HepG2 (cell line): ENCODE results near the gene DOK4. TPM values are rescaled to one million over a fixed set of nuclear protein-coding genes. Genes with fewer than 3 reads are reported as not detected.

Source experiments
- ARNT ChIP-seq: fragments of 450-650 bp; IDR thresholded peaks from 2 replicates; pipeline ENCODE4 v1.6.1; 2017
- FOXA3 ChIP-seq: IDR thresholded peaks from 2 replicates; pipeline ENCODE4 v1.6.1; 2016; ENCODE audit warnings: missing genetic modification reagents, missing compliant biosample characterization
- HCFC1 ChIP-seq: fragments of 150-350 bp; IDR thresholded peaks from 2 replicates; pipeline ENCODE4 v1.6.1; 2014; ENCODE audit warnings: low read depth, low read length
- MAFG ChIP-seq: sonication (generic); formaldehyde crosslinking; IDR thresholded peaks from 2 replicates; pipeline ENCODE4 v1.5.1; 2020; ENCODE audit warnings: mild to moderate bottlenecking, missing genetic modification reagents
- NFRKB ChIP-seq: fragments of 450-650 bp; IDR thresholded peaks from 2 replicates; pipeline ENCODE4 v1.6.1; 2017
- PLRG1 ChIP-seq: fragments of 450-650 bp; conservative IDR thresholded peaks from 2 replicates; pipeline ENCODE4 v1.6.1; 2016
- SMAD9 ChIP-seq: sonication (generic); formaldehyde crosslinking; IDR thresholded peaks from 2 replicates; pipeline ENCODE4 v1.5.1; 2020; ENCODE audit warnings: mild to moderate bottlenecking, missing genetic modification reagents
- SP4 ChIP-seq: sonication (generic); formaldehyde crosslinking; IDR thresholded peaks from 2 replicates; pipeline ENCODE4 v1.8.1; 2023; ENCODE audit warnings: mild to moderate bottlenecking, missing genetic modification reagents
- SRY ChIP-seq: sonication (generic); formaldehyde crosslinking; IDR thresholded peaks from 2 replicates; pipeline ENCODE4 v1.8.0; 2022; ENCODE audit warnings: mild to moderate bottlenecking, missing genetic modification reagents
- SSRP1 ChIP-seq: IDR thresholded peaks from 2 replicates; pipeline ENCODE4 v1.6.1; 2016; ENCODE audit warnings: control low read depth
- TCF7L2 ChIP-seq: IDR thresholded peaks from 2 replicates; pipeline ENCODE4 v1.6.1; 2011; ENCODE audit warnings: mild to moderate bottlenecking, low read depth, low read length, moderate library complexity
- ZNF12 ChIP-seq: sonication (generic); formaldehyde crosslinking; IDR thresholded peaks from 2 replicates; pipeline ENCODE4 v1.5.0; 2020; ENCODE audit warnings: missing genetic modification reagents
- ZNF251 ChIP-seq: sonication (generic); formaldehyde crosslinking; IDR thresholded peaks from 2 replicates; pipeline ENCODE4 v1.9.0; 2021; ENCODE audit warnings: mild to moderate bottlenecking, missing genetic modification reagents
- ZNF333 ChIP-seq: sonication (generic); formaldehyde crosslinking; IDR thresholded peaks from 2 replicates; pipeline ENCODE4 v1.4.0; 2020; ENCODE audit warnings: mild to moderate bottlenecking, missing genetic modification reagents, borderline replicate concordance
- ZNF343 ChIP-seq: sonication (generic); formaldehyde crosslinking; IDR thresholded peaks from 2 replicates; pipeline ENCODE4 v1.4.0; 2020; ENCODE audit warnings: mild to moderate bottlenecking, missing genetic modification reagents
- ZNF567 ChIP-seq: sonication (generic); formaldehyde crosslinking; IDR thresholded peaks from 2 replicates; pipeline ENCODE4 v1.8.1; 2023; ENCODE audit warnings: mild to moderate bottlenecking, missing genetic modification reagents, borderline replicate concordance
- ZNF605 ChIP-seq: sonication (generic); formaldehyde crosslinking; IDR thresholded peaks from 2 replicates; pipeline ENCODE4 v1.8.0; 2022; ENCODE audit warnings: mild to moderate bottlenecking, missing genetic modification reagents
- ZNF629 ChIP-seq: sonication (generic); formaldehyde crosslinking; conservative IDR thresholded peaks from 2 replicates; pipeline ENCODE4 v1.5.0; 2020; ENCODE audit warnings: missing genetic modification reagents
- ZNF749 ChIP-seq: sonication (generic); formaldehyde crosslinking; IDR thresholded peaks from 2 replicates; pipeline ENCODE4 v1.8.0; 2022; ENCODE audit warnings: mild to moderate bottlenecking, missing genetic modification reagents, moderate library complexity, borderline replicate concordance
- ZSCAN22 ChIP-seq: sonication (generic); formaldehyde crosslinking; IDR thresholded peaks from 2 replicates; pipeline ENCODE4 v1.4.0; 2020; ENCODE audit warnings: mild to moderate bottlenecking, missing genetic modification reagents
- polyA plus RNA-seq, 8 experiments: library from polyadenylated mRNA; depleted of rRNA in 3 of 8; stranded (reverse) in 7 of 8; unstranded in 1 of 8; fragments of >200 nt; fragmentation: Illumina TruSeq in 4 of 8; extraction: Trizol in 4 of 8; gene quantifications; 2 replicates each; pipeline versions ENCODE4 v1.2.1 to v1.2.3, GENCODE V29; 2011 to 2016; ENCODE audit warnings: low read depth in 4 of 8, missing spikeins in 1 of 8, mixed read lengths in 1 of 8; ENCODE audit not compliant: insufficient read depth in 1 of 8
- total RNA-seq, 5 experiments: library from RNA; depleted of rRNA; stranded (reverse); fragments of >200 nt; fragmentation: Illumina TruSeq; extraction: Trizol; gene quantifications; 2 replicates each; pipeline ENCODE4 v1.2.3, GENCODE V29; 2016; ENCODE audit warnings: low read depth in 1 of 5
- TF ChIP-seq, protein P1 (sequence below): sonication (generic); formaldehyde crosslinking; IDR thresholded peaks from 2 replicates; pipeline ENCODE4 v1.4.0; 2020; ENCODE audit warnings: missing genetic modification reagents, borderline replicate concordance
- TF ChIP-seq, protein P2 (sequence below): sonication (generic); formaldehyde crosslinking; IDR thresholded peaks from 2 replicates; pipeline ENCODE4 v1.4.0; 2020; ENCODE audit warnings: missing genetic modification reagents
- TF ChIP-seq, protein P3 (sequence below): sonication (generic); formaldehyde crosslinking; conservative IDR thresholded peaks from 2 replicates; pipeline ENCODE4 v1.4.0; 2020; ENCODE audit warnings: mild to moderate bottlenecking, missing genetic modification reagents, moderate library complexity

Gene DOK4
- total and polyA plus RNA-seq, 2 of the 13 experiments (the other 11 are each of a cell fraction or from before 2014, with no cell fraction given) = 52.7 to 70.0 TPM

DNA sequence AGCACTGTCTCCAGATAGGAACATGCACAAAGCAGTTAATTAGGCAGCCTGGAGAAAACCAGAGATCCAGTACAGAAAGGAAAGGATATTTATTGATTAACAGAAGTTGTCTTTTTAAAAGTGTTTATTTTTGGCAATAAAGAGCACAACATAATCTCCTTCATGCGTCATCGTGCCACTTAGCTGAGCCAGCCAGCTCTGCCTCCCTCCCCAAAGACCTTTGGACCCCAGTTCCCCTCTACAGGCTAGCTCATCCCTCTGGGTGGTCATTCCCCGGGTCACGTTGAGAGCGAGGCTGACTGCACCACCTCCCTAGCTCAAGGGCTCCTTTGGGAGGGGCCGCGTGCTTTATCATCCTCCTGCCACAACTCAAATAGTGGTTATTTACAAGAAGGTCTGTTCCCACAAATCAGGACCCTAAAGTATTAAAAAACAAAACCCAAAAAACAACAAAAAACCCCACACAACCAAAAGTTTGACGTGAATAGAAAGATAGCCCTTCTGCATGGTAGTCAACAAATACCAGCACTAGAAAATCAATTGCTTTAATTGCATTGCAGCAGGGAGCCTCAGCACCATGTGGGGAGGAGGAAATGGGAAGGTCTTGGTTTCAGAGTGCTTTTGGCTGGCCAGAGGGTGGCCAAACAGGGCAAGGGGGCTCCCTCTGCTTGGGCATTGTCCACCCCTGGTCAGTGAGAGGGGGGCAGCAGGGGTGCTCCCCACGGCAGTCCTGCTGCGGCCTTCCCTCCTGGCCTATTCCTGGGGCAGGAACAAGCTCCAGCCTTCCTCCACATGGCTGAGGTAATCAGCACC, 14.2 kb downstream of the DOK4 start (continued):
- TF ChIP-seq, protein P1, sequence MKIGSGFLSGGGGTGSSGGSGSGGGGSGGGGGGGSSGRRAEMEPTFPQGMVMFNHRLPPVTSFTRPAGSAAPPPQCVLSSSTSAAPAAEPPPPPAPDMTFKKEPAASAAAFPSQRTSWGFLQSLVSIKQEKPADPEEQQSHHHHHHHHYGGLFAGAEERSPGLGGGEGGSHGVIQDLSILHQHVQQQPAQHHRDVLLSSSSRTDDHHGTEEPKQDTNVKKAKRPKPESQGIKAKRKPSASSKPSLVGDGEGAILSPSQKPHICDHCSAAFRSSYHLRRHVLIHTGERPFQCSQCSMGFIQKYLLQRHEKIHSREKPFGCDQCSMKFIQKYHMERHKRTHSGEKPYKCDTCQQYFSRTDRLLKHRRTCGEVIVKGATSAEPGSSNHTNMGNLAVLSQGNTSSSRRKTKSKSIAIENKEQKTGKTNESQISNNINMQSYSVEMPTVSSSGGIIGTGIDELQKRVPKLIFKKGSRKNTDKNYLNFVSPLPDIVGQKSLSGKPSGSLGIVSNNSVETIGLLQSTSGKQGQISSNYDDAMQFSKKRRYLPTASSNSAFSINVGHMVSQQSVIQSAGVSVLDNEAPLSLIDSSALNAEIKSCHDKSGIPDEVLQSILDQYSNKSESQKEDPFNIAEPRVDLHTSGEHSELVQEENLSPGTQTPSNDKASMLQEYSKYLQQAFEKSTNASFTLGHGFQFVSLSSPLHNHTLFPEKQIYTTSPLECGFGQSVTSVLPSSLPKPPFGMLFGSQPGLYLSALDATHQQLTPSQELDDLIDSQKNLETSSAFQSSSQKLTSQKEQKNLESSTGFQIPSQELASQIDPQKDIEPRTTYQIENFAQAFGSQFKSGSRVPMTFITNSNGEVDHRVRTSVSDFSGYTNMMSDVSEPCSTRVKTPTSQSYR (CRISPR knock-in tag) = peak; percentile 60; the same call in 1 of the 2 replicates
- TF ChIP-seq ZSCAN22 (CRISPR knock-in tag) (no peak), ZNF251 (CRISPR knock-in tag) (no peak), MAFG (CRISPR knock-in tag) (no peak), TCF7L2 (no peak), PLRG1 (no peak), SSRP1 (CRISPR knock-in tag) (no peak), ZNF749 (no peak), ARNT (no peak), FOXA3 (peak; percentile 73), ZNF12 (peak; percentile 22; the same call in 1 of the 2 replicates), ZNF333 (no peak), SMAD9 (CRISPR knock-in tag) (0 out of 2 replicates have a peak, but pooled peaks have one; percentile 41), ZNF343 (CRISPR knock-in tag) (no peak), NFRKB (no peak), HCFC1 (no peak), SP4 (CRISPR knock-in tag) (no peak), ZNF629 (peak; percentile 41; the same call in 1 of the 2 replicates), ZNF567 (CRISPR knock-in tag) (no peak), SRY (CRISPR knock-in tag) (peak; percentile 50; the same call in 1 of the 2 replicates), ZNF605 (CRISPR knock-in tag) (peak; percentile 46; the same call in 1 of the 2 replicates)
- TF ChIP-seq, protein P2, sequence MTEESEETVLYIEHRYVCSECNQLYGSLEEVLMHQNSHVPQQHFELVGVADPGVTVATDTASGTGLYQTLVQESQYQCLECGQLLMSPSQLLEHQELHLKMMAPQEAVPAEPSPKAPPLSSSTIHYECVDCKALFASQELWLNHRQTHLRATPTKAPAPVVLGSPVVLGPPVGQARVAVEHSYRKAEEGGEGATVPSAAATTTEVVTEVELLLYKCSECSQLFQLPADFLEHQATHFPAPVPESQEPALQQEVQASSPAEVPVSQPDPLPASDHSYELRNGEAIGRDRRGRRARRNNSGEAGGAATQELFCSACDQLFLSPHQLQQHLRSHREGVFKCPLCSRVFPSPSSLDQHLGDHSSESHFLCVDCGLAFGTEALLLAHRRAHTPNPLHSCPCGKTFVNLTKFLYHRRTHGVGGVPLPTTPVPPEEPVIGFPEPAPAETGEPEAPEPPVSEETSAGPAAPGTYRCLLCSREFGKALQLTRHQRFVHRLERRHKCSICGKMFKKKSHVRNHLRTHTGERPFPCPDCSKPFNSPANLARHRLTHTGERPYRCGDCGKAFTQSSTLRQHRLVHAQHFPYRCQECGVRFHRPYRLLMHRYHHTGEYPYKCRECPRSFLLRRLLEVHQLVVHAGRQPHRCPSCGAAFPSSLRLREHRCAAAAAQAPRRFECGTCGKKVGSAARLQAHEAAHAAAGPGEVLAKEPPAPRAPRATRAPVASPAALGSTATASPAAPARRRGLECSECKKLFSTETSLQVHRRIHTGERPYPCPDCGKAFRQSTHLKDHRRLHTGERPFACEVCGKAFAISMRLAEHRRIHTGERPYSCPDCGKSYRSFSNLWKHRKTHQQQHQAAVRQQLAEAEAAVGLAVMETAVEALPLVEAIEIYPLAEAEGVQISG (CRISPR knock-in tag) = peak; percentile 81
- TF ChIP-seq, protein P3, sequence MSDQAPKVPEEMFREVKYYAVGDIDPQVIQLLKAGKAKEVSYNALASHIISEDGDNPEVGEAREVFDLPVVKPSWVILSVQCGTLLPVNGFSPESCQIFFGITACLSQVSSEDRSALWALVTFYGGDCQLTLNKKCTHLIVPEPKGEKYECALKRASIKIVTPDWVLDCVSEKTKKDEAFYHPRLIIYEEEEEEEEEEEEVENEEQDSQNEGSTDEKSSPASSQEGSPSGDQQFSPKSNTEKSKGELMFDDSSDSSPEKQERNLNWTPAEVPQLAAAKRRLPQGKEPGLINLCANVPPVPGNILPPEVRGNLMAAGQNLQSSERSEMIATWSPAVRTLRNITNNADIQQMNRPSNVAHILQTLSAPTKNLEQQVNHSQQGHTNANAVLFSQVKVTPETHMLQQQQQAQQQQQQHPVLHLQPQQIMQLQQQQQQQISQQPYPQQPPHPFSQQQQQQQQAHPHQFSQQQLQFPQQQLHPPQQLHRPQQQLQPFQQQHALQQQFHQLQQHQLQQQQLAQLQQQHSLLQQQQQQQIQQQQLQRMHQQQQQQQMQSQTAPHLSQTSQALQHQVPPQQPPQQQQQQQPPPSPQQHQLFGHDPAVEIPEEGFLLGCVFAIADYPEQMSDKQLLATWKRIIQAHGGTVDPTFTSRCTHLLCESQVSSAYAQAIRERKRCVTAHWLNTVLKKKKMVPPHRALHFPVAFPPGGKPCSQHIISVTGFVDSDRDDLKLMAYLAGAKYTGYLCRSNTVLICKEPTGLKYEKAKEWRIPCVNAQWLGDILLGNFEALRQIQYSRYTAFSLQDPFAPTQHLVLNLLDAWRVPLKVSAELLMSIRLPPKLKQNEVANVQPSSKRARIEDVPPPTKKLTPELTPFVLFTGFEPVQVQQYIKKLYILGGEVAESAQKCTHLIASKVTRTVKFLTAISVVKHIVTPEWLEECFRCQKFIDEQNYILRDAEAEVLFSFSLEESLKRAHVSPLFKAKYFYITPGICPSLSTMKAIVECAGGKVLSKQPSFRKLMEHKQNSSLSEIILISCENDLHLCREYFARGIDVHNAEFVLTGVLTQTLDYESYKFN (CRISPR knock-in tag) = peak; percentile 96
